ENCODE results near the gene P3H2.
"Not testable (repeated sequence)": the region's sequence is repeated elsewhere in the genome, so short reads cannot be mapped to it uniquely, and the experiment has no call there.

P3H2 gene

GRCh38 chr3:190120269-190121060, at the start of gene P3H2:
P3H2 (minus strand) TSS chr3:190120897; CDS start chr3:190120731, 166 bp downstream.
- peak; percentile 46 for FAIRE-seq
- DNase-seq (ENCODE audit: insufficient read length, low spot score), result peak; percentile 83

- DNase-seq (ENCODE audit: insufficient read length, low spot score) (no peak), FAIRE-seq (no peak)
These were observed 49.2 kb upstream of the P3H2 start for GRCh38 chr3:190169877-190170276.

GRCh38 chr3:190169243-190169642, 48.5 kb upstream of the P3H2 start:
- FAIRE-seq (no peak), DNase-seq (ENCODE audit: insufficient read length, low spot score) (no peak)

GRCh38 chr3:190167936-190168680, 47.4 kb upstream of the P3H2 start:
- DNase-seq (ENCODE audit: insufficient read length, low spot score) (no peak), FAIRE-seq (no peak)

- FAIRE-seq (no peak), DNase-seq (ENCODE audit: insufficient read length, low spot score) (no peak)
These were observed 46.3 kb upstream of the P3H2 start for GRCh38 chr3:190166948-190167347.

GRCh38 chr3:190165253-190165652, 44.6 kb upstream of the P3H2 start:
- FAIRE-seq, result no peak
- DNase-seq (ENCODE audit: insufficient read length, low spot score), result no peak

GRCh38 chr3:190162013-190162412, 41.3 kb upstream of the P3H2 start:
- DNase-seq (ENCODE audit: insufficient read length, low spot score); FAIRE-seq: not testable (repeated sequence)

GRCh38 chr3:190159902-190160435, 39.3 kb upstream of the P3H2 start:
- DNase-seq (ENCODE audit: insufficient read length, low spot score) (no peak), FAIRE-seq (no peak)

GRCh38 chr3:190158261-190158660, 37.6 kb upstream of the P3H2 start:
- no peak for DNase-seq (ENCODE audit: insufficient read length, low spot score)
- no peak for FAIRE-seq

- DNase-seq (ENCODE audit: insufficient read length, low spot score) (no peak), FAIRE-seq (peak; percentile 9)
These were observed 35.1 kb upstream of the P3H2 start for GRCh38 chr3:190155752-190156151.

GRCh38 chr3:190150681-190151080, 30.0 kb upstream of the P3H2 start:
- FAIRE-seq, result no peak
- no peak for DNase-seq (ENCODE audit: insufficient read length, low spot score)

GRCh38 chr3:190149830-190150619, 29.3 kb upstream of the P3H2 start:
- not testable (repeated sequence) for DNase-seq (ENCODE audit: insufficient read length, low spot score); FAIRE-seq

- not testable (repeated sequence) for DNase-seq (ENCODE audit: insufficient read length, low spot score); FAIRE-seq
These were observed 24.1 kb upstream of the P3H2 start for GRCh38 chr3:190144793-190145192.

- DNase-seq (ENCODE audit: insufficient read length, low spot score) (no peak), FAIRE-seq (no peak)
These were observed 21.3 kb upstream of the P3H2 start for GRCh38 chr3:190142041-190142440.

- FAIRE-seq (no peak), DNase-seq (ENCODE audit: insufficient read length, low spot score) (no peak)
These were observed 18.7 kb upstream of the P3H2 start for GRCh38 chr3:190139365-190139764.

- FAIRE-seq (no peak), DNase-seq (ENCODE audit: insufficient read length, low spot score) (no peak)
These were observed 11.7 kb upstream of the P3H2 start for GRCh38 chr3:190132371-190132770.

GRCh38 chr3:190131329-190131728, 10.6 kb upstream of the P3H2 start:
- FAIRE-seq (no peak), DNase-seq (ENCODE audit: insufficient read length, low spot score) (no peak)

GRCh38 chr3:190130696-190131095, 10.0 kb upstream of the P3H2 start:
- DNase-seq (ENCODE audit: insufficient read length, low spot score) (no peak), FAIRE-seq (no peak)

GRCh38 chr3:190130037-190130436, 9.3 kb upstream of the P3H2 start:
- FAIRE-seq (no peak), DNase-seq (ENCODE audit: insufficient read length, low spot score) (no peak)

- FAIRE-seq (no peak), DNase-seq (ENCODE audit: insufficient read length, low spot score) (no peak)
These were observed 7.1 kb upstream of the P3H2 start for GRCh38 chr3:190127797-190128196.

GRCh38 chr3:190127195-190127594, 6.5 kb upstream of the P3H2 start:
- FAIRE-seq, result no peak
- DNase-seq (ENCODE audit: insufficient read length, low spot score), result no peak
